Activated CD8-positive, alpha-beta memory T cell treated with anti-CD3 and anti-CD28 coated beads, Interleukin-2, amount 50 U/mL, for 1 hour (primary cell): ENCODE data around the gene ANO2.

Experiments used
- DNase-seq: peaks from one replicate; pipeline ENCODE4 v3.0.0-alpha.2; 2020; ENCODE audit errors: extremely low read depth

Gene ANO2

GRCh38 chr12:5623411-5623810 is 321.6 kb downstream of the ANO2 start:
- no peak for DNase-seq

- DNase-seq = no peak
These were observed 322.8 kb downstream of the ANO2 start for GRCh38 chr12:5622280-5622679.

GRCh38 chr12:5621329-5621728 is 323.7 kb downstream of the ANO2 start:
- DNase-seq = no peak

GRCh38 chr12:5620896-5621295 is 324.2 kb downstream of the ANO2 start:
- DNase-seq = no peak

- DNase-seq = no peak
These were observed 325.4 kb downstream of the ANO2 start for GRCh38 chr12:5619628-5620027.

GRCh38 chr12:5616854-5617253 is 328.2 kb downstream of the ANO2 start:
- no peak for DNase-seq

GRCh38 chr12:5615760-5616159 is 329.3 kb downstream of the ANO2 start:
- DNase-seq = no peak

GRCh38 chr12:5614256-5614655 is 330.8 kb downstream of the ANO2 start:
- no peak for DNase-seq

GRCh38 chr12:5612556-5613410 is 332.3 kb downstream of the ANO2 start:
- no peak for DNase-seq

- DNase-seq = no peak
These were observed 333.9 kb downstream of the ANO2 start for GRCh38 chr12:5611162-5611561.

- no peak for DNase-seq
These were observed 345.7 kb downstream of the ANO2 start for GRCh38 chr12:5599378-5599777.

GRCh38 chr12:5593998-5594397 is 351.1 kb downstream of the ANO2 start:
- no peak for DNase-seq

- no peak for DNase-seq
These were observed 352.0 kb downstream of the ANO2 start for GRCh38 chr12:5593086-5593485.

- DNase-seq = no peak
These were observed 352.7 kb downstream of the ANO2 start for GRCh38 chr12:5592310-5592709.

GRCh38 chr12:5590316-5590715 is 354.7 kb downstream of the ANO2 start:
- DNase-seq = no peak

GRCh38 chr12:5589054-5589453 is 356.0 kb downstream of the ANO2 start:
- DNase-seq = no peak

- no peak for DNase-seq
These were observed 356.5 kb downstream of the ANO2 start for GRCh38 chr12:5588591-5588990.

- DNase-seq = no peak
These were observed 356.9 kb downstream of the ANO2 start for GRCh38 chr12:5588176-5588575.

- DNase-seq = no peak
These were observed 357.3 kb downstream of the ANO2 start for GRCh38 chr12:5587711-5588121.

- no peak for DNase-seq
These were observed 358.9 kb downstream of the ANO2 start for GRCh38 chr12:5586201-5586600.

GRCh38 chr12:5585178-5585577 is 359.9 kb downstream of the ANO2 start:
- no peak for DNase-seq

GRCh38 chr12:5584412-5585175 is 360.5 kb downstream of the ANO2 start:
- no peak for DNase-seq

- DNase-seq = no peak
These were observed 362.5 kb downstream of the ANO2 start for GRCh38 chr12:5582541-5582940.
